Midbrain (tissue), 1 donor: ENCODE data around the gene DERA.
"Not testable (repeated sequence)": the region's sequence is repeated elsewhere in the genome, so short reads cannot be mapped to it uniquely, and the experiment has no call there.

Source experiments
- DNase-seq: peaks from one replicate; lab custom pipeline; 2025; lab: John Stamatoyannopoulos, UW

The DERA gene

GRCh38 chr12:16008421-16008824 lies 97.3 kb downstream of the DERA start:
- no peak for DNase-seq

GRCh38 chr12:16012117-16012516 lies 101.0 kb downstream of the DERA start:
- peak; percentile 20 for DNase-seq

- not testable (repeated sequence) for DNase-seq
These were observed 102.6 kb downstream of the DERA start for GRCh38 chr12:16013722-16014121.

- DNase-seq, result not testable (repeated sequence)
These were observed 103.3 kb downstream of the DERA start for GRCh38 chr12:16014394-16014793.

- no peak for DNase-seq
These were observed 105.6 kb downstream of the DERA start for GRCh38 chr12:16016748-16017147.

GRCh38 chr12:16018306-16018705 lies 107.2 kb downstream of the DERA start:
- no peak for DNase-seq

- no peak for DNase-seq
These were observed 108.0 kb downstream of the DERA start for GRCh38 chr12:16019136-16019535.

- DNase-seq, result no peak
These were observed 108.9 kb downstream of the DERA start for GRCh38 chr12:16020031-16020430.

GRCh38 chr12:16021026-16021425 lies 109.9 kb downstream of the DERA start:
- no peak for DNase-seq

GRCh38 chr12:16021676-16022075 lies 110.5 kb downstream of the DERA start:
- DNase-seq, result no peak

- DNase-seq, result no peak
These were observed 115.9 kb downstream of the DERA start for GRCh38 chr12:16027002-16027401.

GRCh38 chr12:16030744-16031143 lies 119.6 kb downstream of the DERA start:
- no peak for DNase-seq

- no peak for DNase-seq
These were observed 123.1 kb downstream of the DERA start for GRCh38 chr12:16034136-16034817.

GRCh38 chr12:16036073-16036472 lies 124.9 kb downstream of the DERA start:
- DNase-seq, result no peak

- no peak for DNase-seq
These were observed 126.4 kb downstream of the DERA start for GRCh38 chr12:16037533-16037932.

GRCh38 chr12:16043480-16043879 lies 132.3 kb downstream of the DERA start:
- no peak for DNase-seq

GRCh38 chr12:16046266-16046665 lies 135.1 kb downstream of the DERA start:
- DNase-seq, result no peak

- no peak for DNase-seq
These were observed 137.4 kb downstream of the DERA start for GRCh38 chr12:16048511-16048910.

- DNase-seq, result no peak
These were observed 145.8 kb downstream of the DERA start for GRCh38 chr12:16056910-16057309.

- not testable (repeated sequence) for DNase-seq
These were observed 146.2 kb downstream of the DERA start for GRCh38 chr12:16057351-16057751.

GRCh38 chr12:16062611-16063010 lies 151.5 kb downstream of the DERA start:
- DNase-seq, result no peak

GRCh38 chr12:16063726-16064125 lies 152.6 kb downstream of the DERA start:
- DNase-seq, result no peak

- no peak for DNase-seq
These were observed 159.0 kb downstream of the DERA start for GRCh38 chr12:16070113-16070512.

- no peak for DNase-seq
These were observed 161.5 kb downstream of the DERA start for GRCh38 chr12:16072678-16073077.
